Stimulated activated CD4-positive, alpha-beta T cell treated with anti-CD3 and anti-CD28 coated beads, Interleukin-1b, Interleukin-23, amount 100 ng/mL, for 24 hours (primary cell): ENCODE results near the gene PRSS8.
A peak's percentile ranks its signal among the peaks of the same experiment; 100 is the strongest.
"Not testable (repeated sequence)": the region's sequence is repeated elsewhere in the genome, so short reads cannot be mapped to it uniquely, and the experiment has no call there.

Experiments
- DNase-seq, 4 experiments: peaks; one replicate each; pipeline ENCODE4 v3.0.0-alpha.2; 2020; ENCODE audit warnings: low read depth in 4 of 4, low spot score in 1 of 4

PRSS8 gene

DNA sequence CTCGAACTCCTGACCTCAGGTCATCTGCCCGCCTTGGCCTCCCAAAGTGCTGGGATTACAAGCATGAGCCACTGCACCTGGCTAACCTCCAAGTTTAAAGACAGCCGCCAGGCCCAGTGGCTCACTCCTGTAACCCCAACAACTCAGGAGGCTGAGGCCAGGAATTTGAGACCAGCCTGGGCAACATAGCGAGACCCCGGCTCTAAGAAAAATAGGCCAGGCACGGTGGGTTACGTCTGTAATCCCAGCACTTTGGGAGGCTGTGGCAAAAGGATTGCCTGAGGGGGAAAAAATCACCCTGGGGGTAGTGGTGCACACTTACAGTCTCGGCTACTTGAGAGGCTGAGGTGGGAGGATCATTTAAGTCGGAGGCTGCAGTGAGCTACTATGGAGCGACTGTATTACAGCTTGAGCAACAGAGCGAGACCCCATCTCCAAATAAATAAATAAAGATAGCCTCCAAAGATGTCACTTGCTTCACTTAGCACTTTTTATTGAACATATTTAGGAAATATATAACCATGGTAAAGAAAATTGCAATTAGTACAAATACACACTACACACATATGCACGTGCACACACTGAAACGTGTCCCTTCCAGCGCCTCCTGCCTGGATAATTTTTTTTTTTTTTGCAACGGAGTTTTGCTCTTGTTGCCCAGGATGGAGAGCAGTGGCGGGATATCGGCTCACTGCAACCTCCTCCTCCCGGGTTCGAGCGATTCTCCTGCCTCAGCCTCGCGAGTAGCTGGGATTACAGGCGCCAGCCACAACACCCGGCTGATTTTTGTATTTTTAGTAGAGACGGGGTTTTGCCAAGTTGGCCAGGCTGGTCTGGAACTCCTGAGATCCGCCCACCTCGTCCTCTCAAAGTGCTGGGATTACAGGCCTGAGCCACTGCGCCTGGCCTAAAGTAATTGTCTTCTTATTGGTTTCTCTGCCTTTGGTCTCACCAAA is 28.7 kb downstream of the PRSS8 start:
- no peak for DNase-seq

- DNase-seq, result peak; percentile 59 to 79 (median 70)
These were observed 29.8 kb downstream of the PRSS8 start for GRCh38 chr16:31105677-31106213.

- DNase-seq, result not testable (repeated sequence)
These were observed 34.5 kb downstream of the PRSS8 start for GRCh38 chr16:31100876-31101641.

- DNase-seq, result no peak
These were observed 35.5 kb downstream of the PRSS8 start for GRCh38 chr16:31099860-31100638.

- peak; percentile 77 to 89 (median 80) for DNase-seq
These were observed 41.0 kb downstream of the PRSS8 start, which contains the start of gene VKORC1 for GRCh38 chr16:31094424-31095120. TSS of gene VKORC1 (minus strand) at chr16:31094797. CDS start at chr16:31094729, 68 bp downstream.

DNA sequence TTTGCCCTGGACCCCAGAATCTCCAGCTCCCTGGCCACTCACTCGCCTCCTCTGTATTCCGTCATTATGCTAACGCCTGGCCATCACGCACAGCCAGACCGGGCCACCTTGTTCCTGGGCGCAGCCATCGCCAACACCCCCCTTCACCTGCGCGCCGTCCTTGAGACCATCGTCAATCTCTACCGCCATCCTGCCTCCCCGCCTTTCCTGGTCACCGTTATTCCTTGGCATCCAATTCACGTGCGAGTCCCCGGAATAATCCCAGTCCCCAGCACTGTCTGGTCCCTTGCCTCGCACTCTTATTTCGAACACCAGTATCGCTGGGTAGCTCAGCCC is 41.5 kb downstream of the PRSS8 start:
- no peak for DNase-seq

GRCh38 chr16:31093132-31093703 is 42.3 kb downstream of the PRSS8 start:
- DNase-seq, result no peak

DNA sequence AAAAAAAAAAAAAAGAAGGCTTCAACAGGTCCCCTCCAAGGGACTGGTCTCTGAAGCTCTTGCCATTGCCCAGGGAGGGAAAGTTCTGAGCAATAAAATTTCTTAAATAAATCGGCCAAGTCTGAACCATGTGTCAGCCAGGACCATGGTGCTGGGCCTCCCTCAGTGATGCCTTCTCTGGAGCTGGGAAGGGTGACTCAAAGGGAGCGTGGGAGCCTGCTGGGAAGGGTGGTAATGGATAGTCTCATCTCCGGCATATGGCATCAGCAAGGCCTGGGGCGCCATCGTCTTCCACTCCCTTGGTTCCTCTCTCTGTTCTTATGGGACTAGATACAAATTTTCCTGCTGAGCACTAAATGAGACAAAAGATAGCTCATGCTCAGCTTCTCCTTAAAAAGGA is 43.2 kb downstream of the PRSS8 start:
- no peak for DNase-seq

DNA sequence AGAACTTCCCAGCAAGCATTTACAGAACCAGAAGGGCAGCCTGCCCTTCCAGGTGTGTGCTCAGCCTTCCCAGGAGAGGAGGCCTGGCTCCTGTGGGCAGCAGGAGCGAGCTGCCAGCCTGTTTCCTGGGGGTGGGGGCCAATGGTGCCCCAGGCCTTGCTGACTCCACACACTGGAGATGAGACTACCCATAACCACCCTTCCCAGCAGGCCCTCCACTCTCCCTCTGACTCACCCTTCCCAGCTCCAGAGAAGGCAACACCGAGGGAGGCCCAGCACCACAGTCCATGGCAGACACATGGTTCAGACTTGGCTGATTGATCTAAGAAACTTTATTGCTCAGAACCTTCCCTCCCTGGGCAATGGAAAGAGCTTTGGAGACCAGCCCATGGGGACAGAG is 45.0 kb downstream of the PRSS8 start:
- DNase-seq, result no peak

GRCh38 chr16:31089199-31089598 is 46.3 kb downstream of the PRSS8 start:
- no peak for DNase-seq

GRCh38 chr16:31088459-31089183 is 46.9 kb downstream of the PRSS8 start, which contains the start of gene PRSS53:
TSS of gene PRSS53 (minus strand) at chr16:31088943. CDS start at chr16:31088809, 134 bp downstream.
- DNase-seq, result no peak

GRCh38 chr16:31087971-31088370 is 47.6 kb downstream of the PRSS8 start:
- DNase-seq, result no peak

GRCh38 chr16:31087481-31087880 is 48.0 kb downstream of the PRSS8 start:
- DNase-seq, result no peak

GRCh38 chr16:31086629-31086906 is 49.0 kb downstream of the PRSS8 start:
- no peak for DNase-seq

DNA sequence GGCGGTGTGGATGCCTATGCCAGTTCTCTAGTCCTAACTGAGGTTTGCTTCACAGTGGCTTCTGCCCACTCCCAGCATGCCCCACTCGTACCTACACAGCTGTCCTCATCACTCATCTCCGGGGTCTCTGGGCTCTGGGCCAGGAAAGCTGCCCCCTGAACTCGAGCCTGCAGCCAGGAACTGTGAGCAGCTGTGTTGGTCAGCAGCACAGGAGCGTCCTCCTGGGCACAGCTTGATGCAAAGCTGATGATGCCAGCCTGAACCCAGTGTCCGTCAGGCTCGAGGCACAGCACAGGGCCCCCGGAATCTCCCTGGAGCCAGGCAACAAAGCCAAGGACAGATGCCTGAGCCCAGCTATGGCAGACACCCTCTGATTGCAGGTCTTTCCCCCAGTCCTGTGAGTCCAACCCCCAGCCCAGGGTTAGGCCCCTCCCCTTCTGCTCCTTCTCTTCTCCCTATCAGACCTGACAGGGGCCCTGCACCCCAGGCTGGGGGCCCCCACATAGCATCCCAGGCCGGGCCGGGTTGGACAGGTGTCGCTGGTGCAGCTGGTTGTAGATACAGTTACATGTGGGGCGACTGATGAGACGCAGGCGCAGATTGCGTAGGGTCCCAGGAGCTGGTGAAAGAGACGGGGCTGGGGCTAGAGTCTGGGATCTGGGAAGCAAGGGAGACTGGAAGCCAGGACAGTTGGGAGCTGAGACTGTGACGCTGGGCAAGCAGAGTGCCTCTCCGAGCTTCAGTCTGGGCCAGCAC is 49.5 kb downstream of the PRSS8 start:
- DNase-seq, result no peak

DNA sequence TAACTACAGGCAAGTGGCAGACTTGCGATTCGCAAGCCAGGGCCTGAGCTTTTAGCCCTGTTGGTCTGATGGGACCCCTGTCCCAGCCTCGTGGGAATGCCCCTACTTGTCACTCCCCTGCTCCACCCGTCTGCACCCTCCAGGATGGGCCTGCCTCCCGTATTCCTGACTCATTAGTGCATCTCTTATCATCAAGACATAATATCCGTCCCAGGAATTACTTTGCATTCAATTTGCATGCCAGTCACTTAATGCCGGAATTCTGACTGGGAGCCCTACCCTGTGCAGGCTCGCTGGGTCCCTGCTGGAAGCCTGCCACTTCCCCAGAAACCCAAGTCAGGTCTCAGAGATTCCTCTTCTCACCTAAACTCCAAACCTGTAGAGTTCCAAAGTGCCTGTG is 50.1 kb downstream of the PRSS8 start:
- no peak for DNase-seq

DNA sequence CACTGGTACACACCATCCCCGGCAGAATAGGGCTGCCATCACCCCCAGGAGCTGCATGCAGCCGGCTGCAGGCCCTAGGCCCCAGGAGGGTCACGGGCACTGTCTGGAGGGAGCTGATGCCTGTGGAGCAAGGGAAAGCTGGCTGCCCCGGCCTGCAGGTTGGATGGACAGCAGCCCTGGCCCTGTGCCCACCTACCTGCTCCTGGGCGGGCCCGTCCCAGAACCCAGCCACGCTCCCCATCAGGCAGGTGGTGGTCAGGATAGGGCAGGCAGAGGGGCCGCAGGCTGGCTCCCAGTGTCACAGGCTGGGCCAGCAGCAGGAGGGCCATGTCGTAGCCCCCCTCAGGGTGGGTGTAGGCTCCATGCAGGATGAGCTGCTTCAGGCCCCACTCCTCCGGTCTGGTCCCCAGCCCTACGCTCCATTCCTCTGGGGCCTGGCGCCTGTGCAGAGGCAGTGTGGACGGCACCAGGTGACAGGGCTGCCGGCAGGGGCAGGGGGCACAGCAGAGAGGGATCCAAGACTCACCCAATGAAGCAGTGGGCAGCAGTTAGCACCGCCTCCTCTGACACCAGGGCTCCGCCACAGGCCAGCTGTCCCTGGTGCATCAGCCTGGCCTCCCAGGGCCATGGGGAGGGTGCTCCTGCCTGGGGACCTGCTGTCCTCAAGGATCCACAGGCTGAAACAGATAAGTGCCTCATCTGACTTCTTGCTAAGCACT is 50.8 kb downstream of the PRSS8 start:
- DNase-seq, result no peak

GRCh38 chr16:31083981-31084380 is 51.5 kb downstream of the PRSS8 start:
- DNase-seq, result no peak
